GM21723 (cell line): ENCODE data around the gene GNB1L.
"Not testable (repeated sequence)": the region's sequence is repeated elsewhere in the genome, so short reads cannot be mapped to it uniquely, and the experiment has no call there.

ENCODE experiments used
- ATAC-seq: cut with Tn5 transposase; IDR thresholded peaks from one replicate; pipeline ENCODE4 v1.9.1; 2021; ENCODE audit warnings: mild to moderate bottlenecking, moderate library complexity; ENCODE audit not compliant: unreplicated experiment

GNB1L gene

DNA sequence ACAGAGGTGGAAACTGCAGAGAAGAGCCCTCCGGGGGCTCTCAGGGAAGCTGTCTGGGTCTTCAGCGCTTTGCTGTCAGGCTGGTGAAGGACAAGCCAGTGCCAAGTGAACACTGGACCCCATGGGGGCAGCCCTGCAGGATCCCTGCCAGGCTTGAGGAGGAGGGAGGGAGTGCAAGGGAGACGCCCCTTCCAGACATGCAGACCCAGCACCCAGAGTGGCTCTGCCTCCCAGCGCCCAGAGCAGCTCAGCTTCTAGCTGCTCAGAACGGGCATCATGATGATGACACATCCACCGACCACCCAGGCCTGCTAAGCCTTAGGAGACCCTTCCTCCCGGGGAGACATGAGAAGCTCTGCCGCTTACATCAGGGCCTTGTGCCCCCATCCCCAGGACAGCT lies 54.4 kb downstream of the GNB1L start:
- no peak for ATAC-seq

DNA sequence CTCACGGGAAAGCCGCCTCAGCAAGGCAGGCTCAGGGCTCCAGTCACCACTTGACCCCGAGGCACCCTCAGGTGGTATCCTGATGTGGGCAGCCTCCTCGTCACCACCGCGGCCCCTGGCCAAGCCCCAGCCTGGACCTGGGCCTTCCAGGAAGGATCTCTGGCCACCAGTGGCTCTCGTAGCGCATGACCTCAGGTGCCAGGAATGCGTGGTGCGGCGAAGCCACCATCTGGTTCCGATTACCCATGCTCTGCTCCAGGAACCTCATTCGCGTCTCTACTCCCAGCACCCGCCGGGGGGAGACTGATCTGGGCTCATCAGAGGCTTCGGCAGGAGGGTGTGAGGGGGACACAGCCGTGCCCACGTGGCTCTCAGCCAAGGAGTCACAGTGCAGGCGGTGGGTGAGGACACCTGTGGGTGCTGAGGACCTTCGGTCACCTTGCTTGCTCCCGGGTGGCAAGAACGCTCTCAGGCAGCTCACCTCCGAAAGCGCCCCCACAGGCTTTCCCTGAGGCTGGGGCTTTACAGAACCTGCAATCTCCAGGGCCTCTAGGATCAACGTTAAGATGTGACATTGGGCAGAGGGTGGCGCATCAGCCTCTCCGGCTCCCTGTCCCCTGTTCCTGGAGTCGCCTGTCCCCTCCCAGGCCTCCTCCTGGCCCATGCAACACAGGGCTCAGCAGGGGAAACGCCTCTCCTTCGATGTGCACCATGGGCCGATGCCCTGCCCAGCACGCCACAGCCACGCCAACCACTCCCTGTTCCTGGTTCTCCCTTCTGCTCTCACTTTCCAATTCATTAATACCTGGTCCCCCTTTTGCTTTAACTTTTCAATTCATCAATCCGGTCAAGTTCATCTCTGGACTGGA lies 55.1 kb downstream of the GNB1L start:
- no peak for ATAC-seq

DNA sequence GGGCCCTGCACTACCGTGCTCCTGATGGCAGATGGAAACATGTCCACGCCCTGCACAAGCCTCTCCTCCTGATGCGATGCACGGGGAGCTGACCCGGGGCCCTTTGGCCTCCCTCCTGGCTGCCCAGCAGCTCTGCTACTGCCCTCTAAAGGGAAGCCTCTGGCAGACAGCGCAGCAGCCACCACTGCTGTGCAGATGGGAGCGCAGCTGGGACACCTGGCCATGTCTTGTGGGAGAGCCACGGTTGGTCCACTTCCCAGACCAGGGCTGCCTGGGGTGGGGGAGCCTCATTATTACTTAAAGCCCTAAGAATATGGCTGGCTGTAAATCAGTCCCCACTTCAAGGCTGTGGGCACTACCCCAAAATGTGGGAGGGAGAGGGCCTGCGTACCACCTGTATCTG lies 55.8 kb downstream of the GNB1L start:
- no peak for ATAC-seq

DNA sequence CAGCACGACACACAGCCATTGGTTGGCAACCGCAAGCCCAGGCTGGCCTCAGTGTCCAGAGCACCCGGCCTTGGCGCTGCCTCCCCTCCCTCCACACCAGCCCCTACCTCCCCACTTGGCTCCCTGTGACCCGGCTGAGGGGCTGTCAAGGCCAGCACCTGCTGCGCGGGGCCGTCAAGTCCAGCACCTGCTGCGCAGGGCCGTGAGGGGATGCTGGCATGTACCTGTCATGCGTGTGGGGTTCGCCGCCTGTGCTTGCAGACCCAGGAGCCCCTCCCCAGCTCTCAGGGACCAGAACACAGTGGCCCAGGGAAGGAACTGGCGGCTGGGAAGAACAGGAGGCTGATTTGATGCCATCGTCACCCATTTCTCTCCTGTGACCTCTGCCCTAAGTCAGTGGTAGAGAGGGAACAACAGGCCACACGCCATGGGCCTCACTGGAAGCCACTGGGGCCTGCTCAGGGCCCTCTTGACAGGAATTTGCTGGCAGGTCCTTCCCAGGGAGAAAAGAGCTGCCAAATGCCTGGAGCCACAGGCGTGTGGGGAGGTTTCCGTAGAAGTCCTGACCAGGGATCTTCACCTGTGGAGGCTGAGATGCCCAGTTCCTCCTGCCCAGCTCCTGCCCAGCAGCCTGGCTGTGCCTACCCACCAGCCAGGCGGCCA lies 56.5 kb downstream of the GNB1L start:
- no peak for ATAC-seq

DNA sequence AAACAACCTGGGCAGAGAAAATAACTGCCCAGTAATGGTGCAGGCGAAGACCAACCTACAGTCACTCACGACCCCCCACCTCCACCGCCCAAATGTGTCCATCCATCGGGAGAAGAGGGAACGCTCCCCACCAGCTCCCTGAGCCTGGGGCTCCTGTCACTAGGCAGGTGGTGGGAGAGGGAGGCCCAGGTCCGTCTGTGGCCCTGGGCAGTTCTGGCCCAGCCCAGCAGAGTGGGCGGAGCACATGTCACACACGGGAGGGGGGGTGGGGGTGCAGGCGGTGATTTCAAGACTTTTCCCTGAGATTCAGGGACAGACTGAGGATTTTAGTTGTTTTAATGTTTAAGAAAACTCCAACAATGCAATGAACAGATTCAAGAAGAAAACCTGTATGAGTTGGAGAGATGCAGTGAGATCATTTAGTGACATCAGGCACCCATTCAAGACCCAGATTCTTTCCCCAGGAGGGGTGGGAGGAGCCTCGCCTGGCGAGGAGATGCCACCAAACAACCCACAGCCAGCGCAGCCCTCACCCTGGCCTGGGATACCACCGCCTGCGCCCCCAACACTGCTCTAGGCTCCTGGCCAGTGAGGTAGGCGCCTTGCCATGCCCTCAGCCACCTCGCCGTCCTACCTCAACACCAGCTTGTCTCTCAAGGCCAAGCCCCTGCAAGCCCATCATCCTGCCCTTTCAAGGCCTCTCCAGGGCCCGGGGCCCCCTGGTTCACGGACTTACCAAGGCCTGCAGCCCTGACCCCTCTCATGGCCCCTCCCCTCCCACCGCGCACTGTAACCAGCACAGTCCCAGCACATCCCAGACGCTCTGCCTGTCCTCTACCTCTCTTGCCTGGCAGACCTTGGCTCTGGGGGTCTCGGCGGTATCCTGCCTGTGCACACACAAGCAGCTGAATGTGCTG lies 57.3 kb downstream of the GNB1L start:
- no peak for ATAC-seq

DNA sequence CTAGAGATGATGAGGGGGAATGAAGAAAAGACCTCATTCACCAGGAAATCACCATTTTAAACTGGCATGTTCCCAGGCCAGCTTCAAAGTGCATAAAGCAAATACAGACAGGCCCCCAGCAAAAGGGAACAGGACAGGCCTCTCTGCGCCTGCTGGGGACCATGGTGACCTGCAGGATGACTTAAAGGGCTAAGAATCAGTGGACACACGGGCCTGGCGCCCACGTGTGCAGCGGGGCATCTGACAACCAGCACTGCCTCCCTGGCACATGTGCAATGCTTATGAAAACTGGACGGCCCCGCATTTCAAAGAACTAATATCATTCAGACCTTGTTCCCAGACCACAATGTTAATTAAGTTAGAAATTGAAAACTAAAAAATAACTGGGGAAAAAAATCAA lies 58.5 kb downstream of the GNB1L start:
- no peak for ATAC-seq

DNA sequence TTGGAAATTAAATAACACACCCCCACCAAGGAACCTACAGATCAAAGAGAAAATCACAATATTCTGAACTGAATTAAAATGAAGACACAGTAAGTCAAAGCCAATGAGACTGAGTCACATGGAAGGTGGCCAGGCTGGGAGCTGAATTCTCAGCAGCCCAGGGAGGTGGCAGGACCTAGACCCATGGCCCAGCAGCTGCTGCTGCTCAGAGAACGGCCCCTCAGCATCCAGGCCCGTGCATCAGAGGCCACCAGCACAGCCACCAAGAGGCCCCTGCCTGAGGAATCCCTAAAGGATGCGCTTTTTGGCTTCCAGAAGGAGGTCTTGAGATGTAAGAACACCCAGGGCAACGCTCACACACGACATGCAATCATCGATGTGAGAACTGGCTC lies 59.1 kb downstream of the GNB1L start:
- ATAC-seq = no peak

DNA sequence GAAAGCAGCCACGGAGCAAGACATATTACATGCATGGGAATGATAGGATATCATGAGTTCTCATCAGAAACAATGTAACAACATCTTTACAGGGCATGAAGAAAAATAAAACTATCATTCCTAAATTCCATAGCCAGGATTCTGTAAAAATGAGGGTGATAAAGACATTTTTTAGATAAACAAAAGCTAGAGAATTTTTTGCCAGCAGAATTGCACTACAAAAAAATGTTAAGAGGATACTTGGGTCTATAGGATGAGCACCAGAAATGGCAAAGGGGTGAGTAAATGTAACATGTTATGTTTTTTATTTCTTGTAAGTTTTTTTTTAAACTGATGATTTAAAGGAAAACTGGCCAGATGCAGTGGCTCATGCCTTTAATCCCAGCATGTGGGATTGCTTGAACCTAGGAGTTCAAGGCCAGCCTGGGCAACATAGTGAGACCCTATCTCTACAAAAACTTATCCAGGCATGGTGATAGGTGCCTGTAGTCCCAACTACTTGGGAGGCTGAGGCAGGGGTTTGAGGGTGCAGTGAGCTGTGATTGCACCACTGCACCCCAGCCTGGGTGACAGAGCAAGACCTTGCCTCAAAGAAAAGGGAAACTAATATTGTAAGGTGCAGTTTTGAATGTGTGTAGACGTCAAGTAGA lies 60.9 kb downstream of the GNB1L start:
- no peak for ATAC-seq

DNA sequence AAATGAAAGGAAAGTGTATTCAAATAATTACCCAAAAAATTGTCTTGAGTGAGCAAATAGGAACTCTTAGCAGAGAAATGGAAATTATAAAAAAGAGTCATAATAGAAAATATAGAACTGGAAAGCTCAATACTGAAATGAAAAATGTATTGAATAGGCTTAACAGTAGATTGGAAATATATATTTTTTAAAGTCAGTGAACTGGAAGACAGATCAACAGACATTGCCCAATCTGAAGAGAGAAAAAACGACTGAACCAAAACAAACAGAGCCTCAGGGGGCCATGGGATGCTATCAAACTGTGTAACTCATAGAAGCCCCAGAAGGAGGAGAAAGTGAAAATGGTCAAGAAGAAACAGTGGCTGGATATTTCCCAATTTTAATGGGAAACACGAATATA lies 61.5 kb downstream of the GNB1L start:
- no peak for ATAC-seq

DNA sequence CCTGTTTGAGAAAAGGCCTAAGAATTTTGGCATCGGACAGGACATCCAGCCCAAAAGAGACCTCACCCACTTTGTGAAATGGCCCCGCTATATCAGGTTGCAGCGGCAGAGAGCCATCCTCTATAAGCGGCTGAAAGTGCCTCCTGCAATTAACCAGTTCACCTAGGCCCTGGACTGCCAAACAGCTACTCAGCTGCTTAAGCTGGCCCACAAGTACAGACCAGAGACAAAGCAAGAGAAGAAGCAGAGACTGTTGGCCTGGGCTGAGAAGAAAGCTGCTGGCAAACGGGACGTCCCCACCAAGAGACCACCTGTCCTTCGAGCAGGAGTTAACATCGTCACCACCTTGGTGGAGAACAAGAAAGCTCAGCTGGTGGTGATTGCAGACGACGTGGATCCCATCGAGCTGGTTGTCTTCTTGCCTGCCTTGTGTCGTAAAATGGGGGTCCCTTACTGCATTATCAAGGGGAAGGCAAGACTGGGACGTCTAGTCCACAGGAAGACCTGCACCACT lies 62.2 kb downstream of the GNB1L start:
- ATAC-seq = not testable (repeated sequence)

DNA sequence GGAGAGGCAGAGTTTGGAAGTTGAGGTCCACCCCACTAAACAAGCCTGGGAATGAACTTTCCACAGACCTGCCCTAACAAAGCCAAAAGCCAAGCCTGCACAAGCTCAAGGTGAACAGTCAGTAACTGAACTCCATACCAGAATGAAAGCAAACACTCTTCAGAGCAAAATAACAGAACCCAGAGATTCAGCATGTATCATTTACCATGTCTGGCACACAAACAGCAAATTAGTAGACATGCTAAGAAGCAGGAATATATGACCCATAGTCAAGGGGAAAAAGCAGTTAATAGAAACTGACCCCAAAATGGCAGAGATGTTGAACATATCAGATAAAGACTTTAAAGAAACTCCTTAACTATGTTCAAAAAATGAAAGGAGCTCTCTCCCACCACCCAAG lies 62.8 kb downstream of the GNB1L start:
- ATAC-seq = no peak

DNA sequence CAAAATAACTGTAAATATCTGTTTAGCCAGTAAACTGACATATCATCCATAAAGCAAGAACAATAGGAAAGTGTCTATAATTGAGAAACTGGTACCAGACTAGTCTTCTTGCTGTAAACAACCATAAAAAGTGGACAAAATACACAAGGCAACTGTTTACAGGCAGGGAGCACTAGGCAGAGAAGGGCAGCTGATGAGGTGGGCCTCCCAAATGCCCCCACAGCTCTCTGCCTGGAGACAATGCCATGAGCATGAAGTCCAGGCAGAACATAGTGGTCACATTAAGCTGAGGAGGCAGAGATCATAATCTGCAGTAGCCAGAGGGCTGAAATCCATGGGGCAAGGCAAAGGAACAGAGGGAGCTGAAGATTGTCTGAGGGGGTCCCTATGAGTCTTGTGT lies 63.4 kb downstream of the GNB1L start:
- ATAC-seq = no peak

DNA sequence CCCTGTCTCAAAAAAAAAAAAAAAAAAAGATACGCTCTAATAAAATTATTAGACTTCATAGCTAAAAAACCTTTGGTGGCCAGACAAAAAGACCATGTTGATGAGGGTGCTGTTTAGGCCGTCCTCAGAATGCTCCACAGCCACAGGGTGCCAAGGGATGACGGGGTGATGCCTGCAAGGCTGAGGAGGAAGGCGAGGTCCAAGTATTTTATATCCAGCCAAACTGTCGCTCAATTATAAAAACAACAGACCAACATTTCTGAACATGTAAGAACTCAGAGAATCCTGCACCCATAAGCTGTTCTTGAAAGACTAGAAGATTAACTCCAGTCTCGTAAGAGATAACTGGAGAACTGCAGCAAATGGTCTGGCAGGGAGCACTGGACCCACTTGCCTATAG lies 64.8 kb downstream of the GNB1L start:
- ATAC-seq = no peak

DNA sequence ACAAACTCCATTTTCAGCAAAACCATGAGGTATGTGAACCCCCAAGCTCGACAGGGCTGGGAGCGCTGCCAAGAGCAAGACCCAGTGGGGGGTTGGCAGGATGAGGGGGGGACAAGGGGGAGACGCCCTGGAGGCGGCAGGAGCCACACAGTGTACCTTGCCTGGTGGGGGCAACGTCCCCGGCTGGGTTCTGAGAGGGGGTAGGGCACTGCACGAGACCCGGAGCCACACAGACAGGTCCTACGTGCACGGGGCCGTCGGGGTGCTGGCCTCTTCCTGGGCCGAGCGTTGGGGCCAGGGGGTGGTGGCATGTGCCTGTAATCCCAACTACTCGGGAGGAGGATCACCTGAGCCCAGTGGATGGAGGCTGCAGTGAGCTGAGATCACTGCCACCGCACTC lies 65.3 kb downstream of the GNB1L start:
- ATAC-seq = no peak

DNA sequence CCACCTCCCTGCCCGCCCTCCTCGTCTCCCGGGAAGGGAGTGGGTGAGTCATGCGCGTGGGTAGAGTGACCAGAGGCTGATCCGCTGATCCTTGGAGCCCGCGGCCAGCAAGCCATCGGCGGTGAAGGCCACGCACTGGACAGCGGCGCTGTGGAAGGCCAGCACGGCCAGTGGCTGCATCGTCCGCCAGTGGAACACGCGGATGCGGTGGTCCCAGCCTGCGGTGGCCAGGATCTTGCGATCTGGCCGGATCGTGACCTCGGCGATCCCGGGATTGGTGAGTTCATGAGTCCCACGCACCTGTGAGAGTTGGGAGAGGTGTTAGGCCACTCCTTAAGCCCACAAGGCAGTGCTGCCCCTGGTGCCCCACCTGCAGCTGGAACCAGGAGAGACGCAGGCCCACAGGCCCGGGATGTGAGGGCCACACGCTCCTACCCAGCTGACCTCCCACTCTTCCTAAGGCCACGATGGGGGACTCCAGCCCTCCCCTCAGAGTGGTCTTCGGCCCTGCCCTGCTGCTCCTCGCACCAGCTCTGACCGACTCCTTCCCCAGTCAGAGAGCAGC lies 65.9 kb downstream of the GNB1L start:
- ATAC-seq = no peak

DNA sequence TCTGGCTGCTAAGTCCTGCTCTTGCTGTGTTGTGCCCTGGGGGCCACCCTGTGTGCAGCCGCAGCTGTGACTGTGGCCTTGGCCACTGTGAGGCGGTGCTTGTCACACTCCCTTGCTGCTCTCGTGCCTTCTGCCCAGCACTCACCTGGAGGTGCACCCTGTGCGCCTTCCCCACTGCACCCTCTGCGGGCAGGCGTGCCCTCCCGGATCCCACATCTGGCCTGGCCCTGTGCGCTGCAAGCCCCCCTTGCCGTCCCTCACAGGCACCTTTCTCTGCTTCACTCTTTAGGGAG lies 66.9 kb downstream of the GNB1L start:
- no peak for ATAC-seq

DNA sequence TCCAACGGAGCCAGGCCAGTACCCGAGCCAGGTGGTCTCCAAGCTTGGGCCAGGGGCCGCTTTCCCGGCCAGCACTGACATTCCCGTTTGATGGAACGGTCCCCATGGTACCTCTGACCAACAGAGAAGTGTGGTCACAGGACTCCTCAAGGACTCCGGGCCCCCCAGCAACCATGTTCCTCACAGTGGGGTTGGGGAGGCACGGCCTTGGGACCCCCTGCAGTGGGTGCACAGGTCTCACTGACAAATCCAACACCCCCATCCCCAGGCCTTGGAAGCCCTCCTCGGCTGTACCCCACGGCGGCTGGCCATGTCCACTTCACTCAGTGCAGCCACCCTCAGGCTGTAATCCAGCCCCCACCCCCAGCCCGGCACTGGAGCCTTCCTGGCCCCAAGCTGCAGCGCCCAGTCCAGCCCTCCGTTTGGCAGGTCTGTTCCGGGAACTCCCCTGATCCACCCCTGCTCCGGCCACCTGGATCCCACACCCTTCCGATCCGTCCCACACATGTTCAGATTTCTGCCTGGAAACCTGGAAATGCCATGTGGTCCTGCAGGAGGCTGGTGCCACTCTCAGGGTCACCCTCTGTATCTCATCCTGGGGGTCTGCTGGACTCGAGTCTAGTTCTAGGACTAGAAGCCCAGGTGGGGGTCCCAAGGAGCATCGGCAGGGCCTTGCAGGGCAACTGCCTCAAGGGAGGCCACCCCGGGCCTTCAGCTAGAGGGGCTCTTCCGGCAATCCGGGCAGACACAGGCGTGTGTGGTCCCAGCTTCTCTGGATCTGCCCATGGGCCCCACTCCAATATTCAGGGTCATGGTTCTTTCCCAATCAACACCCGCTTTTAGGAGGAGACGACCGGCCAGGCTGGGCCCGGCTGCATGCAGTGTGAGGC lies 67.5 kb downstream of the GNB1L start:
- no peak for ATAC-seq

DNA sequence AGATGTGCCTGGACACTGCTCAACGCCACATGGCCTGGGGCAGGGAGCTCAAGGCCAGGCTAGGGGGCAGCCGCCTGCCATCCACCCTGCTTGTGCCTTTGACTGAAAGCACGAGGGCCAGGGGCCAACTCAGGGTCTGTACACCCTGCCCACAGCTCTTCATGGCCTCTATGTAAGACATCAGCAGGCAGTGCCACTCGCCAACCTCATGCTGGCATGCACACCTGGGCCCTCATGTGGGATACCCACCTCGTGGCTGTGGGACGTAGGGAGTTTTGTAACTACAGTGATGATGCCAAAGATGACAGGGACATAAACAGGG lies 68.4 kb downstream of the GNB1L start:
- no peak for ATAC-seq

DNA sequence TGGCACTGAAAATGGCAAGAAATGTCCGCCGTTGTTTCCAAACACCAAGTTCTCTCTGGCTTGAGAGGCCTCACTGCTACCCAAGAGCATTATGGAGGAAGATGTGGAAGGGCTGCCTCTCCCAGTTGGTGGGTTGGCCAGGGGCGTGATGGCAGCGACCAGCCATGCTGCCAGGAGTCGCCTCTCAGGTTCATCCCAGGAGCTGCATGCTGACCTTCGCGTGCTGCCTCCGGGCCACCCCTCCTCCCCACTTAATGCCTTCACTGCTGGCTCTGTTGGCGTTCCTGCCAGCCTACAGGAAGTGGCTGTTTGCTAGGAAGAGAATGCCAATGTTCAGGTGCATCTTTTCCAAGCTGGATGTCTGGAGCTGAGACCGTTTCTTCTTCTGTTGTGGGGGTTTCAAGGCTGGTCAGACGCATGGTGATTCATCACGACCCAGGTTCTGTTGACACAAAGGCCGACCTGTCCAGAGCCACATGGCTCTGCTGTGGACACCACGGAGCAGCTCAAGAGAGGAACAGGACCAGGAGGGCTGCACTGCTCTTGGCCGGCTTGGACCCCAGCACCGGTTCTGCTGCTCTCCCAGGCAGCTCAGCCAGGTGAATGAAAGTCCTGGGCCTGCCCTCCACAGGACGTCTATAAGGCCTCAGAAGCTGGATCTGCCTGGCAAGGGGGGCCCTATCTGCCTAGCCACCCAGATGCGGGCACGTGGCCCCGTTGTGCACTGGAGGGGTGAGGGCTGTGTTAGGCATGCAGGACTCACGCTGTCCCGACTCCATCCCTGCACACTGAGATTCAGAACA lies 69.0 kb downstream of the GNB1L start:
- ATAC-seq = no peak
